Type B pancreatic cell (in vitro differentiated cells): ENCODE data around the gene MRAP2. TPM values are rescaled to one million over a fixed set of nuclear protein-coding genes. Genes with fewer than 3 reads are reported as not detected.

Experiments
- DNase-seq: peaks from one replicate; pipeline ENCODE4 v3.0.0; 2021; ENCODE audit warnings: mixed read lengths; ENCODE audit not compliant: unreplicated experiment; ENCODE audit errors: extremely low spot score
- H3K27ac Mint-ChIP-seq: 2 replicates; pipeline ENCODE4 v1.8.0; 2021; ENCODE audit warnings: mild to moderate bottlenecking, mixed read lengths
- H3K27me3 Mint-ChIP-seq: 2 replicates; pipeline ENCODE4 v1.8.0; 2021; ENCODE audit warnings: mixed read lengths
- H3K36me3 Mint-ChIP-seq: 2 replicates; pipeline ENCODE4 v1.8.0; 2021; ENCODE audit warnings: mixed read lengths
- H3K4me1 Mint-ChIP-seq: one replicate; pipeline ENCODE4 v1.8.0; 2021; ENCODE audit warnings: mixed read lengths; ENCODE audit not compliant: unreplicated experiment
- H3K4me3 Mint-ChIP-seq: 2 replicates; pipeline ENCODE4 v1.8.0; 2021; ENCODE audit warnings: mild to moderate bottlenecking, mixed read lengths
- H3K9me3 Mint-ChIP-seq: 2 replicates; pipeline ENCODE4 v1.8.0; 2021; ENCODE audit warnings: mixed read lengths
- total RNA-seq: library from RNA; stranded (reverse); gene quantifications from 2 replicates; pipeline ENCODE4 v1.2.1, GENCODE V29; 2021; ENCODE audit warnings: low replicate concordance
- TF ChIP-seq, protein P1 (sequence below): fragments of 200-600 bp; sonication (generic); conservative IDR thresholded peaks from 2 replicates; pipeline ENCODE4 v1.5.0; 2021; ENCODE audit warnings: antibody characterized with exemption, mild to moderate bottlenecking

MRAP2 gene
- total RNA-seq, 1 donor from 2014 or later = 1.4 TPM

DNA sequence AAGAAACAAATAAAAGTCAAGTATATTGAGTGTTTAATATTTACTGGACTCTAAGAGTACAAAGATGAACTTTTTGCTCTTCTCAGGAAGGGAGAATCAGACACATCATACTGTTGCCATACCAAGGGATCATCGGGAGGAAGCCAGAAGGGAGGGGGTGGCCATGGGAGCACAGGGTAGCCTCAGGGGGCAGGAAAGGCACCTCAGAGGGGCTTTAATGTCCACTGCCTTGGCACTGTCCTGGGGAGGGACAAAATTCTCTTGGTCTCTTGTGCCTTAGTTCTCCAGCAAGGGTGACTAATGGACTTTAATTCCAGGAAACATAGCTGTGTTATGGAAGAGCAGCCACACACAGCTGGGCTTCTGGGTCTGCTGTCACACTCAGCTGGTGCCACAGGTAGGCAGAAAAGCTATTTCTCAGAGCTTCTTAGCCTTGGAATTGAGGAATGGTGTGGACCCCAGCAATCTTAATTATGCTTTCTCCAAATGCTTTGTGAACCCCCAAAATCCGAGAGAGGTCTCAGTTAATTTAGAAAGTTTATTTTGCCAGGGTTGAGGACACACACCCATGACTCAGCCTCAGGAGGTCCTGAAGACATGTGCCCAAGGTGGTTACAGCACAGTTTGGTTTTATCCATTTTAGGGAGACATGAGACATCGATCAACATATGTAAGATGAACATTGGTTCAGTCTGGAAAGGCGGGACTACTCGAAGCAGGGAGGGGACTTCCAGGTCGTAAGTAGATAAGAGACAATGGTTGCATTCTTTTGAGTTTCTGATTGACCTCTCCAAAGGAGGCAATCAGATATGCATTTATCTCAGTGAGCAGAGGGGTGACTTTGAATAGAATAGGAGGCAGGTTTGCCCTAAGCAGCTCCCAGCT lies 53.2 kb downstream of the MRAP2 start:
- no peaks in the 10 kb centered on the region for H3K9me3 Mint-ChIP-seq
- H3K27ac Mint-ChIP-seq = no peak overlapping the region
- no peak for DNase-seq
- H3K4me1 Mint-ChIP-seq = peaks cover 8% of the 10 kb centered on the region
- no peaks in the 10 kb centered on the region for H3K27me3 Mint-ChIP-seq
- H3K4me3 Mint-ChIP-seq = no peak overlapping the region
- TF ChIP-seq, protein P1, sequence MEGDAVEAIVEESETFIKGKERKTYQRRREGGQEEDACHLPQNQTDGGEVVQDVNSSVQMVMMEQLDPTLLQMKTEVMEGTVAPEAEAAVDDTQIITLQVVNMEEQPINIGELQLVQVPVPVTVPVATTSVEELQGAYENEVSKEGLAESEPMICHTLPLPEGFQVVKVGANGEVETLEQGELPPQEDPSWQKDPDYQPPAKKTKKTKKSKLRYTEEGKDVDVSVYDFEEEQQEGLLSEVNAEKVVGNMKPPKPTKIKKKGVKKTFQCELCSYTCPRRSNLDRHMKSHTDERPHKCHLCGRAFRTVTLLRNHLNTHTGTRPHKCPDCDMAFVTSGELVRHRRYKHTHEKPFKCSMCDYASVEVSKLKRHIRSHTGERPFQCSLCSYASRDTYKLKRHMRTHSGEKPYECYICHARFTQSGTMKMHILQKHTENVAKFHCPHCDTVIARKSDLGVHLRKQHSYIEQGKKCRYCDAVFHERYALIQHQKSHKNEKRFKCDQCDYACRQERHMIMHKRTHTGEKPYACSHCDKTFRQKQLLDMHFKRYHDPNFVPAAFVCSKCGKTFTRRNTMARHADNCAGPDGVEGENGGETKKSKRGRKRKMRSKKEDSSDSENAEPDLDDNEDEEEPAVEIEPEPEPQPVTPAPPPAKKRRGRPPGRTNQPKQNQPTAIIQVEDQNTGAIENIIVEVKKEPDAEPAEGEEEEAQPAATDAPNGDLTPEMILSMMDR = no peak
- no peaks in the 10 kb centered on the region for H3K36me3 Mint-ChIP-seq

DNA sequence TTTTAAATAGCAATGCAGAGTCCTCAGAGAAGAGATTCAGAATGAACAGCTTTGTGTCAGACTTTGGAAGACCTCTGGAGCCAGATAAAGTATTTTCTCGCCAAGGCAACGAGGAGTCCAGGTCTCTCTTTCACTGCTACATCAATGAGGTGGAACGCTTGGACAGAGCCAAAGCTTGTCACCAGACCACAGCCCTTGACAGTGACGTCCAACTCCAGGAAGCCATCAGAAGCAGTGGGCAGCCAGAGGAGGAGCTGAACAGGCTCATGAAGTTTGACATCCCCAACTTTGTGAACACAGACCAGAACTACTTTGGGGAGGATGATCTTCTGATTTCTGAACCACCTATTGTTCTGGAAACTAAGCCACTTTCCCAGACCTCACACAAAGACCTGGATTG lies 55.5 kb downstream of the MRAP2 start:
- H3K4me1 Mint-ChIP-seq = no peaks in the 10 kb centered on the region
- no peak overlapping the region for H3K4me3 Mint-ChIP-seq
- TF ChIP-seq, protein P1 = no peak
- H3K27me3 Mint-ChIP-seq = no peaks in the 10 kb centered on the region
- no peak for DNase-seq
- no peaks in the 10 kb centered on the region for H3K9me3 Mint-ChIP-seq
- no peaks in the 10 kb centered on the region for H3K36me3 Mint-ChIP-seq
- H3K27ac Mint-ChIP-seq = no peak overlapping the region

DNA sequence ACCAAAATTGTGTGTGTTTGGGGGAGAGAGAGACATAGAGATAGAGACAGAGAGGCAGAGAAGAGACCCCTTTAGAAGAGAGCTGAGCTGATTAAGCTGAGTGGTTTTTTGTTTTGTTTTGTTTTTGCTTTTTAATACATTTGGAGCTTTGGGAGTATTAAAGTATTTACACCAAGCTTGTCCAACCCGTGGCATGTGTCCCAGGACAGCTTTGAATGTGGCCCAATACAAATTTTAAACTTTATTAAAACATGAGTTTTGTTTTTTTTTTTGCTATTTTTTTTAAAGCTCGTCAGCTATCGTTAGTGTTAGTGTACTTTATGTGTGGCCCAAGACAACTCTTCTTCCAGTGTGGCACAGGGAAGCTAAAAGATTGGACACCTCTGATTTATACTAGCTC lies 56.0 kb downstream of the MRAP2 start:
- H3K4me3 Mint-ChIP-seq = no peak overlapping the region
- H3K9me3 Mint-ChIP-seq = no peaks in the 10 kb centered on the region
- no peaks in the 10 kb centered on the region for H3K36me3 Mint-ChIP-seq
- no peaks in the 10 kb centered on the region for H3K4me1 Mint-ChIP-seq
- no peak overlapping the region for H3K27ac Mint-ChIP-seq
- H3K27me3 Mint-ChIP-seq = no peaks in the 10 kb centered on the region
- TF ChIP-seq, protein P1 = no peak
- no peak for DNase-seq

DNA sequence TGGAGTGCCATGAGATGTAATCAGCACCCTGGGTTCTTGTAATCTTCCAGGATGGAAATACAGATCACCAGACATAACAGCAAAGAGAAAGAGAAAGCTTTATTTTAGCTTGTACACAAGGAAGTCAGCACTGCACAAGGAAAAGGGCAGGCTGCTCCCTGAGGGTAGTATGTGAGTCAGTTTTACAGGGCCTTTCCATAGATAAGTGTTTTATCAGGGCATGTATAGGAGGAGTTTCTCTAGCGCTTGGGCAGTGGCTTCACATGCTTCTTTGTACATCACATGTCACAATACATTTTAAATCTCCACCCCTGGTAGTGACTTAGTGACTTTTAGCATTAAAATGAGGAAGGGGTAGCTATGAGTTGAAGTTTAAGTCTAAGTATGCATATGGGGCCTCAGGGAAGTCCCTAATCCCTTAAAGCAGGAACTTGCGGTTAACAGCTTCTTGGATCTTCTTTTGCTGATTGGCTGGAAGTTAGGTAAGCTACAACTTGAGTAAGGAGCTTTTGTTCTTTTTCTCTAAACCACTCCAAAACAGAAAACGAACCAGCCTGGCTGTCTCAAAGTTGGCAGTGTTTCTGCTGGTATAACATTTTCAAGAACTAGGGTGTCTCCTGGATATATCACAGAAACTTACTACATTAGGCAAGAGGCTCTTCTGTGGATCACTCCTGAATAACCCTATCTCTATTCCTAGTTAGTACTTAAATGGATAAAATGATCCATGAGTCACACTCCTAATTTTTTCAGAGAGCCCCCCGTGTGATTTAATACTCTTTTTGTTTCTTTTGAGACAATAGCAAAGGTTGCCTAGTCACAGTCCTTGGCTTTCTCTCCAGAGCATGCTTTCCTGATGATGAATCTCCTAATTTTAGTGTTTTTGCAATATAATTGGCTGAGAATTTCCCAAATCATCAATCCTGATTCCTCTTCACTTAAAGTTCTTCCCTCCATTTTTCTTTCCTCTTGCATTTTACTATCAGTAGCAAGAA lies 60.2 kb downstream of the MRAP2 start:
- TF ChIP-seq, protein P1 = no peak
- Mint-ChIP-seq H3K36me3 (no peaks in the 10 kb centered on the region), H3K4me3 (no peak overlapping the region), H3K4me1 (no peaks in the 10 kb centered on the region), H3K27ac (no peak overlapping the region), H3K9me3 (no peaks in the 10 kb centered on the region), H3K27me3 (no peaks in the 10 kb centered on the region)
- DNase-seq = no peak

DNA sequence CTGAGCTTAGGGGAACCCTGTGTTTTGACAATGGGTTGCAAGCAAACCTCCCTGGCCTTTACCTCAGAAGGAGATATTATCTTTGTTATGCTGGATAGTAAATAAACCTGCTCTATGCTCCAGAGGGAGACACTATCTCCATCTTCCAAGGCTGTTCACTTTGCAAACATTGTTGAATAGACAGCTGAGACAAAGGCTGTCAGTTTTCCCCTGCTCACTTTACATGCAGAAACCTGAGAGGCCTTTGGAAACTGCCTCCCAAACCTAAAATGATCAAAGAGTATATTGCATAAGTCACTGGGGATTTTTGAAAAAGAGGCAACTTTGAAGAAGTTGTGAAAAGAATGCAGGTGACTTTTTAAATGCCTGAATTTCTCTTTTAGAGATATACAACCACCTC lies 61.6 kb downstream of the MRAP2 start:
- Mint-ChIP-seq H3K9me3 (no peaks in the 10 kb centered on the region), H3K27ac (no peak overlapping the region), H3K27me3 (no peaks in the 10 kb centered on the region), H3K36me3 (no peaks in the 10 kb centered on the region), H3K4me3 (no peak overlapping the region), H3K4me1 (no peaks in the 10 kb centered on the region)
- TF ChIP-seq, protein P1 = no peak
- DNase-seq = no peak
